Trophoblast cell (in vitro differentiated cells and primary cell): ENCODE data around the gene BEGAIN.

ENCODE experiments used
- DNase-seq, 2 donors: peaks; one replicate each; pipeline ENCODE4 v3.0.0-alpha.2; 2016
- H2AFZ ChIP-seq: 2 replicates; pipeline ENCODE4 v1.6.1; 2013; ENCODE audit warnings: low read length, moderate library complexity, mild to moderate bottlenecking; ENCODE audit not compliant: insufficient read depth, poor library complexity
- H2AK5ac ChIP-seq: 2 replicates; pipeline ENCODE4 v1.6.1; 2013; ENCODE audit warnings: mild to moderate bottlenecking, low read length
- H2BK120ac ChIP-seq: 2 replicates; pipeline ENCODE4 v1.6.1; 2013; ENCODE audit warnings: low read length, mild to moderate bottlenecking, moderate library complexity; ENCODE audit not compliant: insufficient read depth, poor library complexity
- H2BK12ac ChIP-seq: 2 replicates; pipeline ENCODE4 v1.6.1; 2013; ENCODE audit warnings: mild to moderate bottlenecking, low read length, moderate library complexity
- H2BK5ac ChIP-seq: 2 replicates; pipeline ENCODE4 v1.6.1; 2013; ENCODE audit warnings: low read length, low read depth, moderate library complexity, mild to moderate bottlenecking; ENCODE audit not compliant: poor library complexity
- H3K14ac ChIP-seq: 2 replicates; pipeline ENCODE4 v1.6.1; 2013; ENCODE audit warnings: mild to moderate bottlenecking, low read length
- H3K18ac ChIP-seq: 2 replicates; pipeline ENCODE4 v1.6.1; 2013; ENCODE audit warnings: mild to moderate bottlenecking, low read length
- H3K23ac ChIP-seq: 2 replicates; pipeline ENCODE4 v1.6.1; 2013; ENCODE audit warnings: low read length
- H3K27ac ChIP-seq: 2 replicates; pipeline ENCODE4 v1.5.1; 2013; ENCODE audit warnings: low read depth, mild to moderate bottlenecking, inconsistent platforms, low read length, moderate library complexity
- H3K27me3 ChIP-seq: 2 replicates; pipeline ENCODE4 v1.6.1; 2013; ENCODE audit warnings: inconsistent platforms, mild to moderate bottlenecking, low read length, moderate library complexity; ENCODE audit not compliant: insufficient read depth
- H3K36me3 ChIP-seq, 2 experiments: 1 replicate in 1 of 2; 2 replicates in 1 of 2; pipeline ENCODE4 v1.6.1; 2013; ENCODE audit warnings: low read length in 2 of 2, mild to moderate bottlenecking in 2 of 2, moderate library complexity in 1 of 2; ENCODE audit not compliant: insufficient read depth in 2 of 2, control insufficient read depth in 1 of 2
- H3K4ac ChIP-seq: 2 replicates; pipeline ENCODE4 v1.6.1; 2013; ENCODE audit warnings: low read depth, mild to moderate bottlenecking, low read length, moderate library complexity
- H3K4me1 ChIP-seq, 2 experiments: 1 replicate in 1 of 2; 2 replicates in 1 of 2; pipeline ENCODE4 v1.6.1; 2013; ENCODE audit warnings: low read length in 2 of 2, mild to moderate bottlenecking in 2 of 2, moderate library complexity in 1 of 2; ENCODE audit not compliant: insufficient read depth in 2 of 2, control insufficient read depth in 1 of 2
- H3K4me2 ChIP-seq: 2 replicates; pipeline ENCODE4 v1.6.1; 2013; ENCODE audit warnings: inconsistent platforms, mild to moderate bottlenecking, low read length, moderate library complexity
- H3K4me3 ChIP-seq: 2 replicates; pipeline ENCODE4 v1.5.1; 2013; ENCODE audit warnings: mild to moderate bottlenecking, low read depth, low read length, inconsistent platforms
- H3K79me1 ChIP-seq: one replicate; pipeline ENCODE4 v1.6.1; 2013; ENCODE audit warnings: low read length
- H3K79me2 ChIP-seq: 2 replicates; pipeline ENCODE4 v1.6.1; 2013; ENCODE audit warnings: low read length, mild to moderate bottlenecking; ENCODE audit not compliant: control insufficient read depth, insufficient read depth, poor library complexity
- H3K9ac ChIP-seq: 2 replicates; pipeline ENCODE4 v1.6.1; 2013; ENCODE audit warnings: mild to moderate bottlenecking, low read length
- H3K9me3 ChIP-seq: 2 replicates; pipeline ENCODE4 v1.6.1; 2013; ENCODE audit warnings: low read depth, mild to moderate bottlenecking, control low read depth, inconsistent platforms, low read length; ENCODE audit not compliant: insufficient read depth
- H4K12ac ChIP-seq: 2 replicates; pipeline ENCODE4 v1.6.1; 2013; ENCODE audit warnings: low read depth, mild to moderate bottlenecking, low read length, moderate library complexity
- H4K8ac ChIP-seq: 2 replicates; pipeline ENCODE4 v1.6.1; 2013; ENCODE audit warnings: low read depth, mild to moderate bottlenecking, low read length, moderate library complexity
- H4K91ac ChIP-seq: one replicate; pipeline ENCODE4 v1.6.1; 2013; ENCODE audit warnings: low read depth, mild to moderate bottlenecking, low read length, moderate library complexity
- WGBS: extraction: QIAGEN DNeasy Blood & Tissue Kit; methylation state at CpG from one replicate; pipeline ENCODE4 v1.1.7; 2013; ENCODE audit warnings: missing lambda C conversion rate; ENCODE audit not compliant: insufficient read length, insufficient coverage; ENCODE audit errors: extremely low coverage; 5-methylcytosine and 5-hydroxymethylcytosine counted together

BEGAIN gene

GRCh38 chr14:100536721-100537445 lies 50.3 kb downstream of the BEGAIN start:
- Histone ChIP-seq H3K79me2 (no peaks in the 10 kb centered on the region), H3K4me2 (no peak overlapping the region), H2AFZ (no peak overlapping the region), H4K91ac (no peak overlapping the region), H2BK5ac (no peak overlapping the region), H2BK12ac (no peak overlapping the region), H3K14ac (no peak overlapping the region), H3K36me3 (no peaks in the 10 kb centered on the region), H3K4me1 (no peaks in the 10 kb centered on the region), H3K4me3 (no peak overlapping the region), H3K9ac (no peak overlapping the region), H2AK5ac (no peak overlapping the region), H3K79me1 (no peaks in the 10 kb centered on the region), H4K8ac (no peak overlapping the region), H3K27ac (no peak overlapping the region), H4K12ac (no peak overlapping the region), H2BK120ac (no peak overlapping the region), H3K4ac (no peak overlapping the region), H3K23ac (no peak overlapping the region), H3K18ac (no peak overlapping the region), H3K9me3 (no peaks in the 10 kb centered on the region), H3K27me3 (no peaks in the 10 kb centered on the region)
- no CpG with 5 or more reads among the region's 29 CpGs for WGBS
- DNase-seq = no peak

- no peak overlapping the region for H2AK5ac ChIP-seq
- H3K27ac ChIP-seq = no peak overlapping the region
- H2BK12ac ChIP-seq = no peak overlapping the region
- no peaks in the 10 kb centered on the region for H3K79me2 ChIP-seq
- no peaks in the 10 kb centered on the region for H3K79me1 ChIP-seq
- no peak overlapping the region for H3K23ac ChIP-seq
- no peak overlapping the region for H2BK120ac ChIP-seq
- no peak overlapping the region for H4K8ac ChIP-seq
- DNase-seq = no peak
- H3K9me3 ChIP-seq = no peaks in the 10 kb centered on the region
- H4K91ac ChIP-seq = no peak overlapping the region
- no peak overlapping the region for H4K12ac ChIP-seq
- no peak overlapping the region for H3K14ac ChIP-seq
- no peaks in the 10 kb centered on the region for H3K4me1 ChIP-seq
- H3K18ac ChIP-seq = no peak overlapping the region
- H3K27me3 ChIP-seq = no peaks in the 10 kb centered on the region
- H2AFZ ChIP-seq = no peak overlapping the region
- H3K36me3 ChIP-seq = no peaks in the 10 kb centered on the region
- no peak overlapping the region for H2BK5ac ChIP-seq
- no peak overlapping the region for H3K4ac ChIP-seq
- no peak overlapping the region for H3K4me3 ChIP-seq
- H3K9ac ChIP-seq = no peak overlapping the region
- H3K4me2 ChIP-seq = no peak overlapping the region
- WGBS = no CpG with 5 or more reads among the region's 8 CpGs
These were observed 51.1 kb downstream of the BEGAIN start for GRCh38 chr14:100536121-100536510.

- no peaks in the 10 kb centered on the region for H3K27me3 ChIP-seq
- no CpG with 5 or more reads among the region's 16 CpGs for WGBS
These were observed 51.7 kb downstream of the BEGAIN start for GRCh38 chr14:100535287-100536120.

GRCh38 chr14:100534528-100535286 lies 52.5 kb downstream of the BEGAIN start:
- Histone ChIP-seq H3K27me3 (no peaks in the 10 kb centered on the region), H3K79me1 (no peaks in the 10 kb centered on the region), H3K27ac (no peak overlapping the region), H4K91ac (no peak overlapping the region), H3K79me2 (no peaks in the 10 kb centered on the region), H2AK5ac (no peak overlapping the region), H3K9ac (no peak overlapping the region), H3K9me3 (peaks cover 2% of the 10 kb centered on the region), H3K4me3 (no peak overlapping the region), H3K4me2 (no peak overlapping the region), H3K23ac (no peak overlapping the region), H4K12ac (no peak overlapping the region), H2BK5ac (no peak overlapping the region), H3K4ac (no peak overlapping the region), H3K14ac (no peak overlapping the region), H3K18ac (no peak overlapping the region), H2BK12ac (no peak overlapping the region), H3K4me1 (no peaks in the 10 kb centered on the region), H3K36me3 (no peaks in the 10 kb centered on the region), H2BK120ac (no peak overlapping the region), H2AFZ (no peak overlapping the region), H4K8ac (no peak overlapping the region)
- DNase-seq = no peak
- WGBS = no CpG with 5 or more reads among the region's 13 CpGs

More at GRCh38 chr14:100535287-100536120, 51.7 kb downstream of the BEGAIN start:
- Histone ChIP-seq H3K79me2 (no peaks in the 10 kb centered on the region), H3K4me3 (no peak overlapping the region), H3K4me1 (no peaks in the 10 kb centered on the region), H4K91ac (no peak overlapping the region), H2AFZ (no peak overlapping the region), H3K36me3 (no peaks in the 10 kb centered on the region), H2AK5ac (no peak overlapping the region), H2BK12ac (no peak overlapping the region), H4K12ac (no peak overlapping the region), H3K79me1 (no peaks in the 10 kb centered on the region), H3K9me3 (no peaks in the 10 kb centered on the region), H3K4ac (no peak overlapping the region), H2BK120ac (no peak overlapping the region), H3K18ac (no peak overlapping the region), H3K27ac (no peak overlapping the region), H3K4me2 (no peak overlapping the region), H3K14ac (no peak overlapping the region), H4K8ac (no peak overlapping the region), H2BK5ac (no peak overlapping the region), H3K23ac (no peak overlapping the region), H3K9ac (no peak overlapping the region)
- DNase-seq = no peak
